Measurements from ENCODE around the gene GPI.

- no peak for TF ChIP-seq CTCF (conservative IDR thresholded peaks at IDR 0.05; ENCODE audit: low read length)
- TF ChIP-seq EZH2phosphoT487 (IDR thresholded peaks at IDR 0.05; ENCODE audit: borderline replicate concordance, low read depth, low read length) = no peak
These were observed 1.1 kb upstream of the GPI start for GRCh38 chr19:34363930-34364329.

Data from OCI-LY7 (cell line).